Activated CD4-positive, alpha-beta T cell treated with anti-CD3 and anti-CD28 coated beads for 36 hours (primary cell): ENCODE measurements around the gene GNAI2. TPM values are rescaled to one million over a fixed set of nuclear protein-coding genes. Genes with fewer than 3 reads are reported as not detected.
"Not testable (repeated sequence)": the region's sequence is repeated elsewhere in the genome, so short reads cannot be mapped to it uniquely, and the experiment has no call there.

ENCODE experiments used
- ATAC-seq: fragments of 200-7000 bp; cut with Tn5 transposase; one replicate; pipeline ENCODE4 v1.10.0; 2021; ENCODE audit warnings: mild to moderate bottlenecking, moderate library complexity
- CTCF ChIA-PET: fragments of 350-600 bp; sonication (Branson Sonifier 250); formaldehyde crosslinking; loops from one replicate; lab custom pipeline; 2021; ENCODE audit warnings: antibody characterized with exemption; lab: Charles Lee
- POLR2A ChIA-PET: fragments of 350-600 bp; sonication (Branson Sonifier 250); formaldehyde crosslinking; loops from one replicate; lab custom pipeline; 2021; ENCODE audit warnings: antibody characterized with exemption, inconsistent platforms; lab: Charles Lee
- DNase-seq: peaks from one replicate; pipeline ENCODE4 v3.0.0-alpha.2; 2020
- H3K27ac Mint-ChIP-seq: one replicate; pipeline ENCODE4 v1.8.0; 2021; ENCODE audit warnings: mixed read lengths
- H3K27me3 Mint-ChIP-seq: one replicate; pipeline ENCODE4 v1.8.0; 2021; ENCODE audit warnings: mixed read lengths
- H3K36me3 Mint-ChIP-seq: one replicate; pipeline ENCODE4 v1.8.0; 2021; ENCODE audit warnings: low read depth, mixed read lengths
- H3K4me1 Mint-ChIP-seq: one replicate; pipeline ENCODE4 v1.8.0; 2021; ENCODE audit warnings: mixed read lengths
- H3K4me3 Mint-ChIP-seq: one replicate; pipeline ENCODE4 v1.8.0; 2021; ENCODE audit warnings: mild to moderate bottlenecking, moderate library complexity, mixed read lengths
- H3K9me3 Mint-ChIP-seq: one replicate; pipeline ENCODE4 v1.8.0; 2021; ENCODE audit warnings: low read depth, mixed read lengths
- intact Hi-C, 2 experiments: fragments of 100-400 bp; cut with DNase I in 1 of 2; cut with micrococcal nuclease in 1 of 2; formaldehyde crosslinking; loops; one replicate each; pipeline versions ENCODE4 v1.14.2 to v1.15.1; 2022 to 2024; cut with DNase I, micrococcal nuclease
- total RNA-seq, 2 experiments: library from RNA; stranded (reverse); gene quantifications; one replicate each; pipeline ENCODE4 v1.2.3, GENCODE V29; 2021

Gene GNAI2
- total RNA-seq, 2 experiments from 2014 or later: 280 to 341 TPM

DNA sequence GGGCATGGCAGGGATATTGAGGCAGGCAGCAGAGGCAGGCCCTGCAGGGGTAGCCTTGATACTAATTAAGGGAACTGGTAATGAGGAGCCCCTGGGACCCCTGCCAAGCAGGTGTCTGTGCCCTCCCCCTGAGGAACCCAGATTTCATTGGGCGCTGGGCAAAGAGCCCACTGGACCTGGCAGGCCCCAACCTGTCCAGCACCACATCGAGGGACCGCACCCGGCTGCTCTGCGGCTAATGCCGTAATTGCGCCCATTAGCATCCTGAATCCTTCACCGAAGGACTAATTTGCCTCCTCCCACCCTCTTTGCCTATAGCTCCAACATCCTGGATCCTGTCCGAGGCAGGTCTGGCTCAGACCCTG, 19.2 kb downstream of the GNAI2 start:
- H3K27ac Mint-ChIP-seq: no peak overlapping the region
- CTCF ChIA-PET: interaction anchor here (0.7 to 7.0 kb wide), 4 partner anchors 8 to 20 kb away, joined by 3 to 44 read pairs (median 4); no protein-coding TSS in a partner anchor
- ATAC-seq (no peak), DNase-seq (no peak)
- H3K4me1 Mint-ChIP-seq: peaks cover 18% of the 10 kb centered on the region
- H3K4me3 Mint-ChIP-seq: no peak overlapping the region
- intact Hi-C loops: no loop called here
- no peaks in the 10 kb centered on the region for H3K27me3 Mint-ChIP-seq
- POLR2A ChIA-PET: interaction anchor here (0.6 to 1.3 kb wide), 2 partner anchors 20 to 25 kb away, joined by 5 read pairs; partner anchors contain the start of gene GNAI2
- no peaks in the 10 kb centered on the region for H3K9me3 Mint-ChIP-seq
- peaks cover 27% of the 10 kb centered on the region for H3K36me3 Mint-ChIP-seq

DNA sequence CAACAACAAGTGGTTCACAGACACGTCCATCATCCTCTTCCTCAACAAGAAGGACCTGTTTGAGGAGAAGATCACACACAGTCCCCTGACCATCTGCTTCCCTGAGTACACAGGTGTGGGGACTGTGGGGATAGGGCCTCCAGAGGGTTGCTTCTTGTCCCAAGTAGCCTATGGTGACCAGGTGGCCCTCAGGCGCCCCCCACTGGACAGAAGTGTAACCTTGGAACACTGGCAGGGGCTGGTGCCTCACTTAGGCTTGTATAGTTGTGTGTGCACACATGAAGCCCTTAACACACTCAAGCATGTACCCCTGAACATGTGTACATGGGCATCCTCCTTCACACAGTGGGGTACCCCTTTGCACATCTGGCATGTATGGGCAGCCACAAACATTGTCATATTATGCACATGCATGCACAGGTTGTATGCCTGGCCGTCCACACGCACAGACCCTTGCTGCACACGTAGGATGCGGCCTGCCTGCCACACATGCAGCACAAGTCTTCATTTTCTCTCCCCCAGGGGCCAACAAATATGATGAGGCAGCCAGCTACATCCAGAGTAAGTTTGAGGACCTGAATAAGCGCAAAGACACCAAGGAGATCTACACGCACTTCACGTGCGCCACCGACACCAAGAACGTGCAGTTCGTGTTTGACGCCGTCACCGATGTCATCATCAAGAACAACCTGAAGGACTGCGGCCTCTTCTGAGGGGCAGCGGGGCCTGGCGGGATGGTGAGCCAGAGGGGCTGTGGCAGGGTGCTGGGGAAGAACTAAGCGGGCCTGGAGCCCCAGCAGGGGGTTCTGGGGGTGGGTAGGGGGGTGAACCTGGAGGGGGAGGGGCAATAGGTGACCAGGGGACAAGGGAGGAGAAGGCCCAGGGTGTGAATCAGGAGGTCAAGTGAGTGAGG, 21.2 kb downstream of the GNAI2 start:
- Mint-ChIP-seq H3K4me1 (peaks cover 4% of the 10 kb centered on the region), H3K4me3 (no peak overlapping the region), H3K36me3 (peaks cover 20% of the 10 kb centered on the region), H3K9me3 (no peaks in the 10 kb centered on the region), H3K27ac (no peak overlapping the region), H3K27me3 (no peaks in the 10 kb centered on the region)
- POLR2A ChIA-PET: interaction anchor here (0.6 to 1.4 kb wide), 2 partner anchors 22 to 23 kb away, joined by 3 to 5 read pairs; partner anchors contain the start of gene GNAI2
- ATAC-seq: peak; percentile 20
- intact Hi-C loops: no loop called here
- peak; percentile 73 for DNase-seq
- CTCF ChIA-PET: interaction anchor here (0.6 to 7.0 kb wide), 8 partner anchors 10 to 136 kb away, joined by 3 to 44 read pairs (median 4); no protein-coding TSS in a partner anchor

DNA sequence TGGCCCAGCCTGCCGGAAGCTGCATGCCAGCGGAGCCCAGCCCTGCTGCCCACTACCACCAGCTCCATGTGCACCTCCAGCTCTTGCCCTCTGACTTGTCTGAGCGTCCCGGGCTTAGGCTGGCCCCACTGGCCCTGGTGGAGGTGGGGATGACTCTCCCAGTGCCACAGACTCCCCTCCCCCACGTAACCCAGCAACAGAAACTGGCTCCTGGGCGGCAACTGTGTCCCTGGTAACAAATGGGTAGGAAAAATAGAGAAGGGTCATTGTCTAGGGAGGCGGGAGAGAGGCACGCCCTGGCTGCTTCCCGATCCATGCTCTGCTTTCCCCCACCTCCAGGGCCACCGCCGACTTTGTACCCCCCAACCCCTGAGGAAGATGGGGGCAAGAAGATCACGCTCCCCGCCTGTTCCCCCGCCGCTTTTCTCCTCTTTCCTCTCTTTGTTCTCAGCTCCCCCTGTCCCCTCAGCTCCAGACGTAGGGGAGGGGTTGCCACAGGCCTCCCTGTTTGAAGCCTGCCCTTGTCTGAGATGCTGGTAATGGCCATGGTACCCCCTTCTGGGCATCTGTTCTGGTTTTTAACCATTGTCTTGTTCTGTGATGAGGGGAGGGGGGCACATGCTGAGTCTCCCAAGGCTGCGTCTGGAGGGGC, 22.2 kb downstream of the GNAI2 start:
- no peaks in the 10 kb centered on the region for H3K27me3 Mint-ChIP-seq
- CTCF ChIA-PET: interaction anchor here (0.6 to 7.0 kb wide), 5 partner anchors 9 to 107 kb away, joined by 3 to 44 read pairs (median 5); no protein-coding TSS in a partner anchor
- peaks cover 18% of the 10 kb centered on the region for H3K36me3 Mint-ChIP-seq
- POLR2A ChIA-PET: interaction anchor here (0.6 to 1.4 kb wide), 2 partner anchors 22 kb away, joined by 3 to 5 read pairs; partner anchors contain the start of gene GNAI2
- intact Hi-C loops: loop anchor here in 1 of 2 experiments (2.0 kb wide), 1 partner anchor 15 kb away; no protein-coding TSS in a partner anchor
- ATAC-seq: no peak
- H3K9me3 Mint-ChIP-seq: no peaks in the 10 kb centered on the region
- peaks cover 4% of the 10 kb centered on the region for H3K4me1 Mint-ChIP-seq
- H3K27ac Mint-ChIP-seq: no peak overlapping the region
- no peak for DNase-seq
- no peak overlapping the region for H3K4me3 Mint-ChIP-seq

DNA sequence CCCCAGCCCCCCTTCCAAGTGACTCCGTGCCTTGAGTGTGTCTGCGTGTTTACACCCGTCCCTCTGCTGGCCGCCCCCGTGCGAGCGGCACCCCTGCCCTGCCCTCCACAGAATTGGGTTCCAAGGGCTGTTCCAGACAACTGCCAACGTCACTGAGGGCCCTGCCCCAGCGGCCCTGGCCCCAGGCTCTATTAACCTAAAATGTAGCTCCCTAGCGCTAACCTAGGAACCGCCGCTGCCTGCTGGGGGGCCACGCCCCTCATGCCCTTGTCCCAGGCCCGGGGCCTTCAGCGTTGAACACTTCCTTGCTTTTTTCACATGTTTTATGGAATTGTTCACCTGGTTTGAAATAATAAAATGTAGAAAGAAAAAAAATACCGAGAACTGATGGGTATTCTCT, 23.0 kb downstream of the GNAI2 start:
- ATAC-seq: no peak
- intact Hi-C loops: loop anchor here in 1 of 2 experiments (2.0 kb wide), 1 partner anchor 14 kb away; no protein-coding TSS in a partner anchor
- no peak overlapping the region for H3K27ac Mint-ChIP-seq
- no peak overlapping the region for H3K4me3 Mint-ChIP-seq
- ChIA-PET CTCF (interaction anchor here (0.6 to 7.0 kb wide), 9 partner anchors 11 to 849 kb away, joined by 3 to 44 read pairs (median 4); partner anchors contain the start of gene IFRD2), POLR2A (interaction anchor here (1.4 kb wide), 1 partner anchor 23 kb away, joined by 3 read pairs; the partner anchor contains the start of gene GNAI2)
- H3K36me3 Mint-ChIP-seq: peaks cover 18% of the 10 kb centered on the region
- peaks cover 4% of the 10 kb centered on the region for H3K4me1 Mint-ChIP-seq
- H3K9me3 Mint-ChIP-seq: no peaks in the 10 kb centered on the region
- no peaks in the 10 kb centered on the region for H3K27me3 Mint-ChIP-seq
- peak; percentile 16 for DNase-seq

DNA sequence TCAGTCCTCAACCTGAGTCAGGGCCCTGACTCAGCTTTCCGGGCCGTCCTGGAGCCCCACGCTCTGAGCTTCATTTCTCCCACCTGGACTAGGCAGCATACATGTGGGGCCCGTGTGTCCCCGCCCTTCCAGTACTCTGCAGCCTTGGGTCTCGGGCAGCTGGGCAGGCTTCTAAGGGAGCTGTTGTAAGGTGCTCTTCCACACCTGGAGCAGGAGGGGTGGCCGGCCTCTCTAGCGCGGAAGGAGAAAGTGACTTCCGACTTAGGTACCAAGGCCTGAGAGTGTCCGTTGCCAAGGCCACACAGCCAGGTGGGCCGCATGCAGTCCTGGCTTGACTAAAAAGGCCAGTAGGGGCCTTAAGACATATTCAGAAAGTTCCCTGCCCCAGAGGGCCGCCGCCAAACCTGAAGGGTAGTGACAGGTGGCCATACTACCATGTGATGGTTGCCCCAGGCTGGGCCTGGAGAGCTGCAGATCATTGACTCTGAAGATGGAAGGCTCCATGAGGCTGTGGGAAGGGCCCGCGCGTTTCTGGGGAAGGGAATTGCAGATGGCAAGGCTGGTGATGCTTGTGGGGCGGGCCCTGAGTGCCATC, 23.5 kb downstream of the GNAI2 start:
- intact Hi-C loops: loop anchor here (1.0 to 2.0 kb wide), 7 partner anchors 13 to 65 kb away; partner anchors contain the start of gene IFRD2 (in 1 of the 2)
- H3K27ac Mint-ChIP-seq: peak overlapping the region; percentile 65
- H3K4me3 Mint-ChIP-seq: peak overlapping the region; percentile 61
- DNase-seq (no peak), ATAC-seq (peak; percentile 25)
- H3K9me3 Mint-ChIP-seq: no peaks in the 10 kb centered on the region
- peaks cover 18% of the 10 kb centered on the region for H3K36me3 Mint-ChIP-seq
- H3K27me3 Mint-ChIP-seq: no peaks in the 10 kb centered on the region
- ChIA-PET POLR2A (no interaction called here), CTCF (interaction anchor here (0.6 to 7.0 kb wide), 14 partner anchors 10 to 849 kb away, joined by 3 to 44 read pairs (median 4); partner anchors contain the start of genes GNAI2 and IFRD2)
- H3K4me1 Mint-ChIP-seq: peaks cover 4% of the 10 kb centered on the region

DNA sequence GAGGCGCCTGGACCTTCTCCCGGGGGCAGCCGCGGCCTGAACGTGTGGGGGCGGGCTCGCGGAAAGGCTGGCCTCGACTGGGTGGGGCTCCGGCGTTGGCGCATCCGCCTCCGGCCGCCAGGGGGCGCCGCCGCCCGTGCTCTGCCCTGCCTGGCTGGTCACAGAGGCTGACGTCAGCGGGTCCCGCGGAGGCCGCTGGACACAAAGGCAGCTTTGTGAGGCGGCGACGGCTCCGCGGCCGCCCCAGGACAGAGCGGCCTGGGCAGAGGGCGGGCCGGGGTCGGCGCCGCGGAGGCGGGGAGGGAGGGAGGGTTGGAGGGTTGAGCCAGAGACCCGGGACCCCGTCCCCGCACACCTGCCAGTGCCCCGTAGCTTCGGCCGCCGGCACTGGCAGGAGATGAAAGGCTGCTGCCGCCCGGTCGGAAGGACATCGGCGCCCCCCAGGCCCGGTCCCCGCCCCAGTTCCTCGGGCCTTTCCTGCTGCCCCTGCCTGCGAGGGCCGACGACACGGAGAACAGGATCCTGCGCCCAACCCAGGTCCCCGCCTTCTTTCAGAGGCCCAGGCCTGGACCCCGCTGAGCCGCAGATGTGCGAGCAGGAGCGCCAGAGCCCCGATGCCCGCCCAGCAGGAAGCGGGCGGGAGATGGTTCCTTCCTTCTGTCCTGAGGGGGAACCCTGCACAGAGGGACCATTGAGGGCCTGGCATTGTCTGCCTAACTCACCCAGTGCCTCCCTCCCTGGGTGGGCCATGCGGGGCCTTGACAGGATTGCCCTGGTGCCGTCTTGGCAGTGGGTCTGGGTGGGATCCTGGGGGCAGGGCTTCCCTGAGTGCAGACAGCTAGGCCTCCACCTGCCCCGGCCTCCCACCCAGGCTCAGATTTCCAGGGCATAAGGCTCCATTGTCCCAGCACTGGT, 24.3 kb downstream of the GNAI2 start:
- peaks cover 18% of the 10 kb centered on the region for H3K36me3 Mint-ChIP-seq
- CTCF ChIA-PET: interaction anchor here (0.8 to 7.0 kb wide), 15 partner anchors 10 to 491 kb away, joined by 3 to 44 read pairs (median 4); partner anchors contain the start of genes GNAI2, HEMK1 and IFRD2
- peak; percentile 91 for ATAC-seq
- intact Hi-C loops: loop anchor here (1.0 kb wide), 6 partner anchors 13 to 66 kb away; partner anchors contain the start of gene IFRD2 (in 1 of the 2)
- no peaks in the 10 kb centered on the region for H3K9me3 Mint-ChIP-seq
- H3K27me3 Mint-ChIP-seq: no peaks in the 10 kb centered on the region
- peak; percentile 94 for DNase-seq
- peak overlapping the region; percentile 61 for H3K4me3 Mint-ChIP-seq
- POLR2A ChIA-PET: interaction anchor here (0.9 kb wide), 1 partner anchor 25 kb away, joined by 3 read pairs; the partner anchor contains the start of gene GNAI2
- H3K27ac Mint-ChIP-seq: peak overlapping the region; percentile 65
- peaks cover 4% of the 10 kb centered on the region for H3K4me1 Mint-ChIP-seq

DNA sequence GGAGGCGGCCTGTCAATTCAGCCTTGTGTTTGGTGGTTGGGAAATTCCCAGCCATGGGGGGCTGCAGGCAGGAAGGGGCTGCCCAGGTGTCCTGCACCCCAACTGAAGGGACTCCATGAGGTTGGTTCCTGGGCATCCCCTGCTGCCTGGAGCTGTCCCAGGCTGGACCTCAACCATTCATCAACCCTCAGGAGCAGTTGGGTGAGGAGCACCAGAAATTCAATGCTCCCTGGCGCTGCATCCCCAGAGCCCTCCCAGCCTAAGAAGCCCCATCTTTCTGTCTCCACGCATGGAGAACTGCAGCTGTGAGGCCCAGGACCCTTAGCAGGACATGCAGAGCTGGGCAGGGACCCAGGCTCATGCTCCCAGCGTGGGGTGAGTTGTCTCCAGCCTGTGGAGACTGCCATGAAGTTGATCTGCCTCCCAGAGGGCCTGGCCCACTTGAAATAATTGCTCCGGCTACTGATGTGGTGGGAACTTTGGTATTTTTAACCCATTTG, 25.0 kb downstream of the GNAI2 start:
- H3K36me3 Mint-ChIP-seq: peaks cover 18% of the 10 kb centered on the region
- no peaks in the 10 kb centered on the region for H3K9me3 Mint-ChIP-seq
- ChIA-PET CTCF (interaction anchor here (0.7 to 7.0 kb wide), 9 partner anchors 9 to 492 kb away, joined by 3 to 44 read pairs (median 3); partner anchors contain the start of gene HEMK1), POLR2A (interaction anchor here (0.6 kb wide), 1 partner anchor 17 kb away, joined by 4 read pairs; no protein-coding TSS in a partner anchor)
- ATAC-seq (no peak), DNase-seq (no peak)
- peaks cover 4% of the 10 kb centered on the region for H3K4me1 Mint-ChIP-seq
- H3K4me3 Mint-ChIP-seq: peak overlapping the region; percentile 61
- intact Hi-C loops: loop anchor here (1.0 kb wide), 6 partner anchors 12 to 67 kb away; partner anchors contain the start of gene IFRD2 (in 1 of the 2)
- peaks cover 2% of the 10 kb centered on the region for H3K27me3 Mint-ChIP-seq
- H3K27ac Mint-ChIP-seq: no peak overlapping the region

DNA sequence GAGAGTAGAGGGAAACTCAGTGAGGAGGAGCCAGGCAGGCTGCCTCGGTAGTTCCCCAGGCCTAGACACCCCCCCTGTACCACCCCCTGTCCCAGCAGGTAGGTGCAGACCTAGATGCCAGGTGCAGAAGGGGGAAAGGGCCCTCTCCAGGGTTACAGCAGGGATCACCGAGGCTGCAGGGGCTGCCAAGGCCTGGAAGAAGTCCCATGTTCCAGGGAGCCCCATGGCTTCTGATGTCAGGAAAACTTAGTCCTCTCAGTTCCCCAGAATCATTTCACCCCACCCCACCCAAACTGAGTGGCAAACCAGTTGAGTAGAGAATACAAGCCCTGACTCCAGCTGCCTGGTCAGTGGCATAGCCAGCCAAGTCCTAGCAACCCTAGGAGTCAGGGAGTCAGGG, 25.5 kb downstream of the GNAI2 start:
- H3K27me3 Mint-ChIP-seq: peaks cover 2% of the 10 kb centered on the region
- H3K4me3 Mint-ChIP-seq: no peak overlapping the region
- intact Hi-C loops: no loop called here
- ChIA-PET POLR2A (interaction anchor here (0.6 kb wide), 1 partner anchor 17 kb away, joined by 4 read pairs; no protein-coding TSS in a partner anchor), CTCF (interaction anchor here (0.7 to 7.0 kb wide), 6 partner anchors 10 to 57 kb away, joined by 3 to 44 read pairs (median 4); no protein-coding TSS in a partner anchor)
- DNase-seq (no peak), ATAC-seq (no peak)
- peaks cover 16% of the 10 kb centered on the region for H3K36me3 Mint-ChIP-seq
- H3K9me3 Mint-ChIP-seq: no peaks in the 10 kb centered on the region
- no peak overlapping the region for H3K27ac Mint-ChIP-seq
- peaks cover 4% of the 10 kb centered on the region for H3K4me1 Mint-ChIP-seq

DNA sequence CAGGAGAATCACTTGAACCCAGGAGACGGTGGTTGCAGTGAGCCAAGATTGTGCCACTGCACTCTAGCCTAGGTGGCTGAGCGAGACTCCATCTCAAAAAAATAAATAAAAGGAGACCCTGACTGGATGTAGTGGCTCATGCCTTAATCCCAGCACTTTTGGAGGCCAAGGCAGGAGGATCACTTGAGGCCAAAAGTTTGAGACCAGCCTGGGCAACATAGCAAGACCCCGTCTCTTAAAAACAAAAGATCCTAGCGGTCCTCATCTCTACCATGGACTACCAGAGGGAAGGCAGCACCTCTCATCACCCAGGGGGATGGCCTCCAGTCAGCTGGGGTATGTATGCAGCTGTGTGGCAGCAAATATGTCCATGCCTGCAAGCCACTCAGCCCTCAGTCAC, 26.2 kb downstream of the GNAI2 start:
- CTCF ChIA-PET: interaction anchor here (0.6 to 1.4 kb wide), 2 partner anchors 11 to 67 kb away, joined by 3 to 5 read pairs; no protein-coding TSS in a partner anchor
- H3K27me3 Mint-ChIP-seq, H3K27ac Mint-ChIP-seq, H3K4me3 Mint-ChIP-seq, ATAC-seq, DNase-seq, H3K4me1 Mint-ChIP-seq, H3K9me3 Mint-ChIP-seq, POLR2A ChIA-PET, intact Hi-C loops: not testable (repeated sequence)
- H3K36me3 Mint-ChIP-seq: peaks cover 11% of the 10 kb centered on the region
